OCI-M2 (cell line): ENCODE measurements around the gene FZD1.
"Not testable (repeated sequence)": the region's sequence is repeated elsewhere in the genome, so short reads cannot be mapped to it uniquely, and the experiment has no call there.

Experiments used
- DNase-seq: peaks from one replicate; lab custom pipeline; 2025; ENCODE audit not compliant: unreplicated experiment; lab: John Stamatoyannopoulos, UW

FZD1 gene

GRCh38 chr7:91295576-91295975 lies 31.3 kb downstream of the FZD1 start:
- no peak for DNase-seq

GRCh38 chr7:91297939-91298338 lies 33.7 kb downstream of the FZD1 start:
- no peak for DNase-seq

GRCh38 chr7:91299952-91300775 lies 35.9 kb downstream of the FZD1 start:
- no peak for DNase-seq

DNA sequence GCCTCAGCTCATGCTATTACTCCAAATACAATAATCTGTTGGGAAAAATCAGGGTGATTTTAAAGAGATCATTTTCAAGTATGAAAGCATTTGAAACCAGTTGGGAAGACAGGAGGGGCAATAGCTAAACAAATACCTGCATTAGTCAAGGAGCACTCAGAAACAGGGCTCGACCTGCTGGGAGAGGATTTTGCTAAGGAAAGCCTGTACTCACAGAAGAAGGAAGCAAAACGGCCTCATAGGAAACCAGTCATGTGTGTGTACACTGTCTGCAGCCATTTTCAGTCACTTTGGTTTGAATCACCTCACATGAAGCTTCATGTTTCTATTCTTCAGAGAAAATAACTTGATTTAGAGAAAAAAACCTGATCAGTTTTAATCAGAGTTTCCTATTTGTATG lies 38.6 kb downstream of the FZD1 start:
- no peak for DNase-seq

DNA sequence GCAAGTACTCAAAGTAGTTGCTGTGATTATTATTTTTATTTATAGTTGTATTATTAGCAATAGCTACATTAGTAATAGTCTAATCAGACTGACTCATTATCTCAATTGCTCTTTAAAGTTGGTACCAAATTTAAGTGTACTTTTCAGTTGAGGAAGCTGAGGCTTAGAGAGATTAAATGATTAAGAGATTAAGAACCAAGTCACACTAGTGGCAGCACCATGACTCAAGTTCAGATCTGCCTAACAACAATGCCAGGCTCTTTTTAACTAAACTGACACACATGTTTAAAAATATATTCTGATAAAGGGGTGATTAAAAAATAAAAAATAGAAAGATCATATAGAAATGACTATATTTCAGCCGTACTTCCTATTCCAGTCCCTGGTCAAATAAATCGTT lies 42.0 kb downstream of the FZD1 start:
- no peak for DNase-seq

DNA sequence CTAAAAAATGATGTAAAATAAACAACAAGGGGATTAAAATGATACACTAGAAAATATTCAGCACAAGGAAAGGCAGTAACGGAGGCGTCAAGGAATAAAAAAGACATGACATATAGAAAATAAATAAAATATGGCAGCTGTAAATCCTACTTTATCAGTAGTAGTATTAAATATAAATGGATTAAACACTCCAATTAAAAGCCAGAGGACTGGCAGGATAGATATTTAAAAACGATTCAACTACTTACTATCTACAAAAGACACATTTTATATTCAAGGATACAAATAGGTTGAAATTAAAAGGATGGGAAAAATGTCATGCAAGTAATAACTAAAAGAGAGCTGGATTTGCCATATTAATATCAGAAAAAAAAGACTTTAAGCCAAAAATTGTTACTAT lies 43.2 kb downstream of the FZD1 start:
- DNase-seq, result no peak

- not testable (repeated sequence) for DNase-seq
Measured at GRCh38 chr7:91308191-91308590, 44.0 kb downstream of the FZD1 start.

DNA sequence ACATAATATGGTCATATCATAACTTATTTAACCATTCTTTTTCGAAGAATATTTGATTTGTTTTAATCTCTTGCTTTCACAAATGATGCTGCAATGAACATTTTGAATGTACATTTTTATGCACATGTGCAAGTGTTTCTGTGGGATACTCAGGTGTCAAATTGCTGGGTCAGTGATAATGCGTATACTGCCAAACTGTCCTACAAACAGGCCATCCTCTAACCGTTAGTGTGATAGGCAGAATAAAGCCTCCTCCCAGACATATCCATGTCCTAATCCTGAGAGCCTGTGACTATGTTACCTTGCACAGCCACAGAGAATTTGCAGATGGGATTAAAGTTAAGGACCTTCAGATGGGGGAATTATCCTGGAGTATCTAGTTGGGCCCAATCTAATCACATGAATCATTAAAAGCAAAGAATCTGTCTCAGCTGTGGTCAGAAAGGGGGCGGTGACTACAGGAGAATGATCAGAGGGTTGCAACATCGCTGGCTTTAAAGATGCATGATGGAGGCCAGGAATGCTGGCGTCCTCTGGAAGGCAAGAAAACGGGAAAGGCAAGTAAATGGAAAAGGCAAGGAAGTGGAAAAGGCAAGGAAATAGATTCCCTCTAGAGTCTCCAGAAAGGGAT lies 46.7 kb downstream of the FZD1 start:
- DNase-seq, result no peak

GRCh38 chr7:91311839-91312238 lies 47.6 kb downstream of the FZD1 start:
- no peak for DNase-seq

DNA sequence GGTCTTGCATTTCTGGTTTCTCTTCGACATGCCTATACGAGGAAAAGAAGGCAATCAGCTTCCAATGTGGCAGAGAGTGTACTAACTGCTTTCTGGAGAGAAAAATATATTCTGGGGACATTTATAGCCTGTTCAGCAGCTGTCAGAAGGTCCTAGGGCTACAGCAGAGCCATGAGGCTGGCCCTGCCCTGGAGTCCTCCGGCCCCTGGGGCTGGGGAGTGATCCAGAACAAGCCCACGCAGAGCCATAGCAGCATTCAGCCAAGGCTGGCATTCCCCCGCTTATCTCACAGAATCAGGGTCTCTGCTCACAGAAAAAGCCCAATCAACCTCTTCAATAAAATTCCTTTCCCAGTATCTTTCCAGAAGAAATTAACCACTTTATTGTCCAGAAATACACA lies 48.9 kb downstream of the FZD1 start:
- DNase-seq, result no peak

GRCh38 chr7:91314591-91315323 lies 50.5 kb downstream of the FZD1 start:
- DNase-seq, result no peak

- DNase-seq, result no peak
Measured at GRCh38 chr7:91316426-91316825, 52.2 kb downstream of the FZD1 start.

GRCh38 chr7:91319351-91319750 lies 55.1 kb downstream of the FZD1 start:
- no peak for DNase-seq

DNA sequence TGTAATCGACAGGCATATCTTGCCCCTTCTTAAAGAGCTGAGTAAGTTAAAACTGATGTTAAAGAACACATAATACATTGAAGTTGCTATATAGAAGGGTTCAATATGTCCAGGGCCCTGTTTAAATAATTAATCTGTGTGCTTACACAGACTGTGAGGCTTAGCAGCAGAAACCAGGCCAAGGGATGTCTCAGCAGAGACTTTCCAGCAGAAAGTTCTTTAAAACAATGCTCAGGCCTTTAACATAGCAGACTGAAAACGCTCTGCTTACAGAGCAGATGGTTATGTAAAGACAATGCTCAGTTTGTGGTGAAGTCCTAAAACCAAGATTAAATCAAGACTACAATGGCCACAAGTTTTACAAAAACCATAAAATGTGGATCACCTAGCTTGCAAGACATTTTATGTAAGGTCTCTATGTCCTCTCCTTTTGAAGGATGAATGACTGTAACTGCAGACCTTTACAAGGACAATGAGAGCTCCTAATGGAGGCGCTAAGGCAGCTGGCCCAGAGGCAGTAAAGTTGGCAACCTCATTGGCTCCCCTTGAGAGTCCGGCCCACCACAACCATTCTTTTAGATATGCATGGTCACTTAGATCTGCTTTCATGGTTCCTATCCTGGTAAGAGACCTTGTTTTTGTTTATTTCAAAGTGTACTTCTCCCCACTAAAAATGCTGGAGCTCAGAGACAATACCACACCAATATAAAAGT lies 56.3 kb downstream of the FZD1 start:
- no peak for DNase-seq
